A673 (cell line): ENCODE measurements around the gene CALCR. TPM values are rescaled to one million over a fixed set of nuclear protein-coding genes. Genes with fewer than 3 reads are reported as not detected.

Source experiments
- Bru-seq: library from RNA; stranded (reverse); fragments of 400-500 nt; gene quantifications from one replicate; lab custom pipeline; 2021; lab: Mats Ljungman, UMichigan
- BruChase-seq, 2 experiments: library from RNA; stranded (reverse); fragments of 400-500 nt; gene quantifications; one replicate each; lab custom pipeline; 2021; lab: Mats Ljungman, UMichigan
- BruUV-seq: library from RNA; stranded (reverse); fragments of 400-500 nt; replicated peaks from 2 replicates; lab custom pipeline; 2021; lab: Mats Ljungman, UMichigan
- CTCF ChIA-PET: fragments of 300-600 bp; sonication (Branson Sonifier 250); formaldehyde crosslinking; loops from one replicate; lab custom pipeline; 2022; ENCODE audit warnings: antibody characterized with exemption; lab: Charles Lee
- POLR2A ChIA-PET: fragments of 300-600 bp; sonication (Branson Sonifier 250); formaldehyde crosslinking; loops from one replicate; lab custom pipeline; 2022; ENCODE audit warnings: antibody characterized with exemption; ENCODE audit not compliant: low non-redundant PET; lab: Charles Lee
- DNase-seq: peaks from one replicate; pipeline ENCODE4 v3.0.0-alpha.2; 2015; ENCODE audit warnings: low spot score
- H3K27ac ChIP-seq: fragments of 200-600 bp; sonication (generic); 2 replicates; pipeline ENCODE4 v1.5.1; 2016; ENCODE audit warnings: mixed run types, low read depth, mild to moderate bottlenecking, mixed read lengths, antibody characterized with exemption, low read length; ENCODE audit not compliant: poor library complexity, severe bottlenecking
- H3K27me3 ChIP-seq: fragments of 200-600 bp; sonication (generic); replicated peaks from 2 replicates; pipeline ENCODE4 v1.6.1; 2017; ENCODE audit warnings: mixed run types, low read depth, mild to moderate bottlenecking, mixed read lengths, antibody characterized with exemption, low read length; ENCODE audit not compliant: insufficient read depth, poor library complexity
- H3K36me3 ChIP-seq: fragments of 200-600 bp; sonication (generic); 2 replicates; pipeline ENCODE4 v1.6.1; 2016; ENCODE audit warnings: mixed run types, mild to moderate bottlenecking, mixed read lengths, antibody characterized with exemption, low read length; ENCODE audit not compliant: insufficient read depth, poor library complexity, severe bottlenecking
- H3K4me1 ChIP-seq: fragments of 200-600 bp; sonication (generic); 2 replicates; pipeline ENCODE4 v1.6.1; 2017; ENCODE audit warnings: mixed run types, mild to moderate bottlenecking, mixed read lengths, antibody characterized with exemption, low read length; ENCODE audit not compliant: insufficient read depth, poor library complexity, severe bottlenecking
- H3K4me3 ChIP-seq: fragments of 200-600 bp; sonication (generic); 2 replicates; pipeline ENCODE4 v1.5.1; 2016; ENCODE audit warnings: low read depth, mixed run types, mild to moderate bottlenecking, mixed read lengths, low read length; ENCODE audit not compliant: poor library complexity, severe bottlenecking
- H3K9me3 ChIP-seq: fragments of 200-600 bp; sonication (generic); 2 replicates; pipeline ENCODE4 v1.6.1; 2016; ENCODE audit warnings: mixed run types, low read depth, mild to moderate bottlenecking, mixed read lengths, antibody characterized with exemption, low read length; ENCODE audit not compliant: poor library complexity, severe bottlenecking
- CTCF ChIP-seq: fragments of 300-800, 200-600 bp; sonication (generic); conservative IDR thresholded peaks from 2 replicates; pipeline ENCODE4 v1.5.1; 2017; ENCODE audit warnings: low read depth, mild to moderate bottlenecking, antibody characterized with exemption, low read length, moderate library complexity, mixed read lengths
- EZH2 ChIP-seq: fragments of 200-600 bp; sonication (generic); IDR thresholded peaks from 2 replicates; pipeline ENCODE4 v1.6.1; 2017; ENCODE audit warnings: borderline replicate concordance, low read depth, mild to moderate bottlenecking, mixed read lengths, antibody characterized with exemption, low read length; ENCODE audit not compliant: poor library complexity, severe bottlenecking
- intact Hi-C: fragments of 100-400 bp; cut with micrococcal nuclease; formaldehyde crosslinking; loops from one replicate; pipeline ENCODE4 v1.10.0; 2022; ENCODE audit not compliant: unreplicated experiment
- long read RNA-seq: library from polyadenylated mRNA; stranded (forward); transcript quantifications from one replicate; pipeline ENCODE4 v2.0.0, GENCODE V29; 2022
- total RNA-seq: library from RNA; stranded (reverse); gene quantifications from 2 replicates; pipeline ENCODE4 v1.2.3, GENCODE V29; 2021

Gene CALCR
- not detected in 2 replicates for total RNA-seq
- percentile 1 among the genes with signal in this experiment for Bru-seq, nascent RNA
- percentile 0 among the genes with signal in this experiment for BruChase-seq, experiment 1, labeled RNA remaining after a 2-hour chase
- not detected for BruChase-seq, experiment 2, labeled RNA remaining after a 6-hour chase
- long read RNA-seq, result 0 reads

GRCh38 chr7:93574646-93575554, at the start of gene CALCR:
CALCR (minus strand) TSS chr7:93574724; CDS start chr7:93486981, 87,743 bp downstream.
- H3K27ac ChIP-seq, result no peak within 1 kb of the TSS
- ChIA-PET POLR2A (interaction anchor here (0.6 kb wide), 1 partner anchor 104 kb away, joined by 3 read pairs; no protein-coding TSS in a partner anchor), CTCF (no interaction called here)
- BruUV-seq, result no TSS peak
- intact Hi-C loops, result no loop called here
- H3K9me3 ChIP-seq, result no peaks in the 10 kb centered on the region
- peaks cover 99% of the 10 kb centered on the region for H3K27me3 ChIP-seq
- peak; percentile 60 for TF ChIP-seq EZH2
- no peak for TF ChIP-seq CTCF
- no peaks in the 10 kb centered on the region for H3K36me3 ChIP-seq
- no peak within 1 kb of the TSS for H3K4me3 ChIP-seq
- H3K4me1 ChIP-seq, result no peaks in the 10 kb centered on the region
- DNase-seq, result peak; percentile 3

GRCh38 chr7:93623816-93624215, 49.3 kb upstream of the CALCR start:
- no peaks in the 10 kb centered on the region for H3K27me3 ChIP-seq
- no peaks in the 10 kb centered on the region for H3K4me1 ChIP-seq
- POLR2A ChIA-PET, result no interaction called here
- CTCF ChIA-PET, result no interaction called here
- no peak overlapping the region for H3K4me3 ChIP-seq
- H3K9me3 ChIP-seq, result no peaks in the 10 kb centered on the region
- no peak for DNase-seq
- H3K27ac ChIP-seq, result no peak overlapping the region
- TF ChIP-seq CTCF, result no peak
- H3K36me3 ChIP-seq, result no peaks in the 10 kb centered on the region
- BruUV-seq, result no TSS peak
- intact Hi-C loops, result loop anchor here (2.0 to 5.0 kb wide), 3 partner anchors 463 to 653 kb away; no protein-coding TSS in a partner anchor

- Histone ChIP-seq H3K27ac (no peak overlapping the region), H3K4me3 (peak overlapping the region; percentile 30), H3K9me3 (no peaks in the 10 kb centered on the region), H3K4me1 (no peaks in the 10 kb centered on the region), H3K36me3 (no peaks in the 10 kb centered on the region), H3K27me3 (no peaks in the 10 kb centered on the region)
- no TSS peak for BruUV-seq
- intact Hi-C loops, result loop anchor here (2.0 to 5.0 kb wide), 3 partner anchors 465 to 655 kb away; no protein-coding TSS in a partner anchor
- DNase-seq, result peak; percentile 71
- CTCF ChIA-PET, result interaction anchor here (1.4 kb wide), 1 partner anchor 465 kb away, joined by 3 read pairs; no protein-coding TSS in a partner anchor
- TF ChIP-seq CTCF (peak; percentile 65), EZH2 (no peak)
- POLR2A ChIA-PET, result interaction anchor here (0.5 kb wide), 1 partner anchor 870 kb away, joined by 5 read pairs; no protein-coding TSS in a partner anchor
Measured at GRCh38 chr7:93622036-93623033, 47.8 kb upstream of the CALCR start.
